Body of pancreas (tissue), 4 donors: ENCODE measurements around the gene FAM180A.

Experiments used
- POLR2A ChIP-seq, 3 donors: fragments of 450-650 bp; IDR thresholded peaks; one replicate each; pipeline ENCODE4 v1.6.1; 2016; ENCODE audit warnings: antibody characterized with exemption in 3 of 3, mild to moderate bottlenecking in 2 of 3
- TF ChIP-seq, protein P1 (sequence below), 7 experiments: fragments of 450-650 bp in 4 of 7; fragments of 200-600 bp in 3 of 7; sonication (generic) in 3 of 7; IDR thresholded peaks; one replicate each; pipeline ENCODE4 v1.5.1; 2016 to 2019; ENCODE audit warnings: antibody characterized with exemption in 7 of 7

DNA sequence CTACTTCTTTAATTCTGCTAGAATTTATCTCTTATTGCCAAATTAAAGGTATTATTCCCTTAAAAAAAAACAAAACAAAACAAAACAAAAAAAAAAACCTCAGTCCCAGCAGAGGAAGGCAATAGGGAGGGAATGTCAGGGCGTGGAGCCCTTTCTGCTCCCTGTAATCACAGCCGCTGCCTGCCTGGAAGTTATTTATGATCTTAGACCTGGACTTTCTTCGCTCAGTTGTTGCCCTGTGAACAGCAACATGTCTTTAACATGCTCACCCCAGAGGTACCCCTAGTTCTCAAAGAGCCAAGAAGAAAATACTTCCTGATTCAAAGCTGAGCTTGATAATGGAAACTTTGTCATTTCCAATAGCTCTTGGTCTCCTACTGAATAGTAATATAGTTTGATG, 7.7 kb downstream of the FAM180A start:
- TF ChIP-seq, protein P1, sequence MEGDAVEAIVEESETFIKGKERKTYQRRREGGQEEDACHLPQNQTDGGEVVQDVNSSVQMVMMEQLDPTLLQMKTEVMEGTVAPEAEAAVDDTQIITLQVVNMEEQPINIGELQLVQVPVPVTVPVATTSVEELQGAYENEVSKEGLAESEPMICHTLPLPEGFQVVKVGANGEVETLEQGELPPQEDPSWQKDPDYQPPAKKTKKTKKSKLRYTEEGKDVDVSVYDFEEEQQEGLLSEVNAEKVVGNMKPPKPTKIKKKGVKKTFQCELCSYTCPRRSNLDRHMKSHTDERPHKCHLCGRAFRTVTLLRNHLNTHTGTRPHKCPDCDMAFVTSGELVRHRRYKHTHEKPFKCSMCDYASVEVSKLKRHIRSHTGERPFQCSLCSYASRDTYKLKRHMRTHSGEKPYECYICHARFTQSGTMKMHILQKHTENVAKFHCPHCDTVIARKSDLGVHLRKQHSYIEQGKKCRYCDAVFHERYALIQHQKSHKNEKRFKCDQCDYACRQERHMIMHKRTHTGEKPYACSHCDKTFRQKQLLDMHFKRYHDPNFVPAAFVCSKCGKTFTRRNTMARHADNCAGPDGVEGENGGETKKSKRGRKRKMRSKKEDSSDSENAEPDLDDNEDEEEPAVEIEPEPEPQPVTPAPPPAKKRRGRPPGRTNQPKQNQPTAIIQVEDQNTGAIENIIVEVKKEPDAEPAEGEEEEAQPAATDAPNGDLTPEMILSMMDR (IDR thresholded peaks at IDR 0.05) = no peak
- TF ChIP-seq POLR2A (IDR thresholded peaks at IDR 0.05) = no peak
